Posterior vena cava (tissue), 2 donors: Measurements from ENCODE around the gene OR9G1. TPM values are rescaled to one million over a fixed set of nuclear protein-coding genes. Genes with fewer than 3 reads are reported as not detected.
"Not testable (repeated sequence)": the region's sequence is repeated elsewhere in the genome, so short reads cannot be mapped to it uniquely, and the experiment has no call there.

Source experiments
- DNase-seq: peaks from one replicate; pipeline ENCODE4 v3.0.0-alpha.2; 2020; ENCODE audit warnings: low spot score
- intact Hi-C, 2 donors: fragments of 100-400 bp; cut with DNase I; formaldehyde crosslinking; loops; one replicate each; pipeline versions ENCODE4 v1.14.1 to v1.14.2; 2022 to 2023
- long read RNA-seq, 2 donors: library from polyadenylated mRNA; unstranded; transcript quantifications; one replicate each; pipeline ENCODE4 v2.0.0, GENCODE V29; 2020 to 2021
- total RNA-seq, 2 donors: library from RNA; stranded (reverse); fragmentation: NEBNext Ultra II Directional; extraction: Animal tissue kit (Norgen Biotek cat#: 25700); gene quantifications; one replicate each; pipeline ENCODE4 v1.2.1, GENCODE V29; 2021
- donor health status: DM: yes; HTN: yes; CAD: no.
- donor health status: DM: yes; HTN: yes; CAD: no.

The OR9G1 gene, protein sequence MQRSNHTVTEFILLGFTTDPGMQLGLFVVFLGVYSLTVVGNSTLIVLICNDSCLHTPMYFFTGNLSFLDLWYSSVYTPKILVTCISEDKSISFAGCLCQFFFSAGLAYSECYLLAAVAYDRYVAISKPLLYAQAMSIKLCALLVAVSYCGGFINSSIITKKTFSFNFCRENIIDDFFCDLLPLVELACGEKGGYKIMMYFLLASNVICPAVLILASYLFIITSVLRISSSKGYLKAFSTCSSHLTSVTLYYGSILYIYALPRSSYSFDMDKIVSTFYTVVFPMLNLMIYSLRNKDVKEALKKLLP
- not detected for total RNA-seq
- long read RNA-seq, donor 1 = 0 reads
- long read RNA-seq, donor 2 = 0 reads

DNA sequence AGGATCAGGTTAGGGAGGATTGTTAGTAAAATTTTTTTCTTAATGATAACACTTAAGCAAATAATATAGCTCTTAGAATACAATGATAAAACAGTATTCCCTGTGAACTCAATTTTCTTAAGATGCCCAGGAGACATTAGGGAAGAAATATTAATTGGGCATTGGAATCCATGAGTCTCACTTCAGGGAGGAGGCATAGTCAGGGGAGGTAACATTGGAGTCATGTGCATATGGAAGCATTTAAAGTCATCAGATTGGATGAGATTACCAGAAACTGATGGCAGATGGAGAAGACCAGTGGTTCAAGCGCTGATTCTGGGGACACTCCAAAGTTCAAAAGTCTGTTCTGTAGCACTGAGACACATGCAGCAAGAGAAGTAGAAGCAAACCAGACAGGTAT, at the start of gene OR9G1:
TSS of gene OR9G1 (plus strand) at position 301 of the 400 bp plus-strand sequence. CDS start 1,293 bp downstream, outside the sequence.
- no peak for DNase-seq
- intact Hi-C loops = no loop called here

DNA sequence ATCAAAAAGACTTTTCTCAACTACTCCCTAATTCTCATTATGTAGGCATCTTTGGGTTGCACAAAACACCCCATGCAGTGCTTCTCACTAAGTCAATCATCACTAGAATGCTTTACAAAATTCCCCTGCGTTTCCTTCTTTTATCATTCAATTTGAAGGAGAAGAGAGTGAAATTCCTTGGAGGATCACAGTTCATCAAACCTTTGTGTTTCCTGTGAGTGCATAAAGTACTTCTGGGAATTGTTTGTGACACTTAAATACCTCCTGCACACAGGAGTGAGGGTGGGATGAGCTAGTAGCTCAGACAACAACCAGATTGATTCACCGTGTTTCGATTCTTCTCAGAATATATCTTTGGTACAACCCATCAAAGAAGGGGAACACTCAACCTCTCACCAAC, 39.1 kb upstream of the OR9G1 start:
- DNase-seq = no peak
- intact Hi-C loops = no loop called here

DNA sequence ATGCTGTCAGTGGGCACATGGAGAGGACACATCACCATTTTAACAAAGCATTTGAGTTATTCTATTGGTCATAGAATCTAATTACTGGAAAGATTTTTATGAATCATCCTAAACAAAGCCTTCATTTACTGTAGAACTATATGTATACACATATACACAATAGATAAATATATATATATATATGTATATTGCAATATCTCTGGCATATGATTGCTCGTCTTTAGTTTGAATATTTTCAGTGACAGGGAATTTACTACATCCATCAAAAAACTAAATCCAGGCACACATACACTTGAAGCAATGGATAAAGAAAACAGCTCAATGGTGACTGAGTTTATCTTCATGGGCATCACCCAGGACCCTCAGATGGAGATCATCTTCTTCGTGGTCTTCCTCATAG, 35.5 kb upstream of the OR9G1 start, which contains the start of gene OR5AR1:
TSS of gene OR5AR1 (plus strand) at position 301 of the 400 bp plus-strand sequence. CDS start at position 301, 0 bp downstream.
- intact Hi-C loops = no loop called here
- no peak for DNase-seq

DNA sequence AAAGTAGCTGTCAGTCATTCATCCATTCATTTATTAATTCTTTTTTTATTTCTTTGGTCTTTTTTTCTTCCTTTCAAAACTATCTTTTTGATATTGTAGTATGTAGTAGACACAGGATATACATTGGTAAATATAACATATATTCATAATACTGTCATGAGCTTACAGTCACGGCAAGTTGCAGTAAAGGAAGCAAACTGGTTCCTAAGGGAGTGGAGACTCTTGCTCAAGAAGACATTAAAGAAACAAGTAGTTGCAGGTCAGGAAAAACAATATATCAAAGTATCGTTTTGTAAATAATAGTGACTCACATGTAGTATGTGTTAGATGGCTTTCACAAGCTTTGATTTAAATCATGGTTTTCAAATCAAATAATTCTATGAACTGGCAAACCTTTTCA, 27.9 kb upstream of the OR9G1 start:
- intact Hi-C loops = no loop called here
- DNase-seq = no peak

DNA sequence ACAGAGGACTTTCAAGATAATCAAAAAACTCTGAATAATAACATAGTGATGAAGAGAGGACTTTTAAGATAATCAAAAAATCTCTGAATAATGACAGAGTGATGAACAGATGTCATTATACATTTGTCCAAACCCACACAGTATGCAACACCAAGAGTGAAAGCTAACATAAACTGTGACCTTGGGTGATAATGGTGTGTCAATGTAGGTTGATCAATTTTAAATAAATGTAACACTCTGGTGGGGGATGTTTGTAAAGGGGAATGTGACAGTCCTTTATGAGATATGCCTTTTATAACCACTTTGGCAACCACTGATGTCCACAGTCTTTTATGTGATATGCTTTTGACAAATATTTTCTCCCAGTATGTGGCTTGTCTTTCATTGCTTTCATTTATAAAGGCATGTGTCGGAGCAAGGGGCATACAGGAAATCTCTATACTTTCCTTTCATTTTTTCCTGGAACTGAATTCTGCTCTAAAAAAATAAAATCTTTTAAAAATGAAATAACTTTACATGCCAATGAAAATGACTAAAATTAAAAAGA, 10.3 kb upstream of the OR9G1 start:
- DNase-seq = no peak
- intact Hi-C loops = no loop called here

DNA sequence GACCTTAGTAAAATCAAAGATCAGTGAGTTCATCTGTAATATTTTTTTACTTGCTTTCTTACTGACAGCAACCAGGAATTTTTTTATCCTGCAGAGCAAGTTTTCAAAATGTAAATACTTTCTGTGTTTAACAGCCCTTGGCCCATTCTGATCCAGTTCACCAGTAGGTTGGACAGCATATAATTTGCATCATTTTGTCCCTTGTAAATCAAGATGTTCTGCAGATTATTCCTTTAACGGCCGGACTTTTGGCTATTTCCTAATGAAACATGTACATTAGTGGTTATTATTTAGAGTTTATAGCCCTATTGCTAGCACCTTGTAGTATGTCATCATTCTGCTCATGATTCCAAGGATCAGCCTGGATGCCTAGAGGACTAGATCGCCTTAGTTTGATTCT, 7.7 kb upstream of the OR9G1 start:
- intact Hi-C loops = not testable (repeated sequence)

DNA sequence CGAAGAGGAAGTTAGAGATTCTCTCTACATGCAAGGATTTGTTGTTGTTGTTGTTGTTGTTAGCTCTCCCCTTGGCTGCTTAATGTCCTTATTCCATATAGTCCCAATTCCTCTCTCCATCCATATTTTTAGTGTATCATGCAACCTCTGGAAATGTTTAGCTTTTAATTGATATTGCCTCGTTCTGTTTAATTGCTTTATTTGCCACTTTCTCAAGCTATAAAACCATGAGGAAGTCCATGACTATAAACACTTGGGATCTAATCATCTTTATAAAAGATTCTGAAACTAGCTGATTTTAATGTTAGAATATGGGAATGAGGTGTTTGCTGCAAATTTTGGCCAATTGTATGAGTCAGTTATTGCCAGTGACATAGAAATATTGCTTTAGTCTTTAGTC, 5.5 kb upstream of the OR9G1 start:
- no peak for DNase-seq
- intact Hi-C loops = no loop called here

More for the DNA sequence above, 7.7 kb upstream of the OR9G1 start:
- not testable (repeated sequence) for DNase-seq

DNA sequence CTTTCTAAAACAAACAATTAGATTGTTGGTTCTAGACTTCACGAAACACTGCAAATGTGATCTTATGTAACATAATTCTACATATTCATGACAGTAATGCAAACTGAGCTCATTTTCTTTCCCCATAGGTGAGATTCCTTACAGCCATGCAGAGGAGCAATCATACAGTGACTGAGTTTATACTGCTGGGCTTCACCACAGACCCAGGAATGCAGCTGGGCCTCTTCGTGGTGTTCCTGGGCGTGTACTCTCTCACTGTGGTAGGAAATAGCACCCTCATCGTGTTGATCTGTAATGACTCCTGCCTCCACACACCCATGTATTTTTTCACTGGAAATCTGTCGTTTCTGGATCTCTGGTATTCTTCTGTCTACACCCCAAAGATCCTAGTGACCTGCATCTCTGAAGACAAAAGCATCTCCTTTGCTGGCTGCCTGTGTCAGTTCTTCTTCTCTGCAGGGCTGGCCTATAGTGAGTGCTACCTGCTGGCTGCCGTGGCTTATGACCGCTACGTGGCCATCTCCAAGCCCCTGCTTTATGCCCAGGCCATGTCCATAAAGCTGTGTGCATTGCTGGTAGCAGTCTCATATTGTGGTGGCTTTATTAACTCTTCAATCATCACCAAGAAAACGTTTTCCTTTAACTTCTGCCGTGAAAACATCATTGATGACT, 1.5 kb downstream of the OR9G1 start:
- DNase-seq = no peak
- intact Hi-C loops = no loop called here

DNA sequence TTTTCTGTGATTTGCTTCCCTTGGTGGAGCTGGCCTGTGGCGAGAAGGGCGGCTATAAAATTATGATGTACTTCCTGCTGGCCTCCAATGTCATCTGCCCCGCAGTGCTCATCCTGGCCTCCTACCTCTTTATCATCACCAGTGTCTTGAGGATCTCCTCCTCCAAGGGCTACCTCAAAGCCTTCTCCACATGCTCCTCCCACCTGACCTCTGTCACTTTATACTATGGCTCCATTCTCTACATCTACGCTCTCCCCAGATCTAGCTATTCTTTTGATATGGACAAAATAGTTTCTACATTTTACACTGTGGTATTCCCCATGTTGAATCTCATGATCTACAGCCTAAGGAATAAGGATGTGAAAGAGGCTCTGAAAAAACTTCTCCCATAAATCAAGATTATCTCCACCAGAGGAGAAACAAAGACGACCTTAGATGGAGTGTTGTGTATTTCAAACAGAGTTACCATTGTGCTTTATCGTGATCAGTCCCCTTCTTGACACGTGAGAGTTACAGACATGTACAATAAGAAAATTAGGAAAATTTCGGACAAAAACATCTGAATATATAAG, 2.1 kb downstream of the OR9G1 start:
- intact Hi-C loops = no loop called here

DNA sequence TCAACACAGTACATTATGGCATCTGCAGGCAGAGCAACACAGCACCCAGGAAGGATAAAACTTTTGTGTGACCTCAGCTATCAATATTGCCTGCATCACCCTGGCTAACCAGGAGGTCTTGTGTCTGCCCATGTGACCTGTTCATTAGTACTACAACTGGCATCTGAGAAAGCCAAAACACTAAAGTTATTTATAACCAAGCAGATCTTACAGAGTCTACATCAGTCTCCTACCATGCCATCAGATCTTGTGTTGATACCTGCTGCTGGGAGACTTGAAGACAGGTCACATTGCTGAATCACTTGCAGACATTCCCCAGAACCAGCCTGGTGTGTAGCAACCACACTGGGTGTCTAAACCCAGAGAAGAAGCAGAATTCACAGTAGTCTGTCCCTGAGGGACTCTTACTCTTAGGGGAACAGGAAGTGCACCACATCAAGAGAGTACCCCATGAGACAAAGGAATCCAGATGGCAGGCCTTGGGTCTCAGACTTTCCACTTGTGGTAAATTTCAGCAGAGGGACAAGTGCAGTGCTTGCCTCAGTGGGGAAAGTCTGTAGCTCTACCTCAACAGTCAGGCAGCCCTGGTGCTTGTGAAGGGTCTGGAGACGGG, 7.0 kb downstream of the OR9G1 start:
- no peak for DNase-seq
- intact Hi-C loops = no loop called here

More for the DNA sequence above, 2.1 kb downstream of the OR9G1 start:
- no peak for DNase-seq

DNA sequence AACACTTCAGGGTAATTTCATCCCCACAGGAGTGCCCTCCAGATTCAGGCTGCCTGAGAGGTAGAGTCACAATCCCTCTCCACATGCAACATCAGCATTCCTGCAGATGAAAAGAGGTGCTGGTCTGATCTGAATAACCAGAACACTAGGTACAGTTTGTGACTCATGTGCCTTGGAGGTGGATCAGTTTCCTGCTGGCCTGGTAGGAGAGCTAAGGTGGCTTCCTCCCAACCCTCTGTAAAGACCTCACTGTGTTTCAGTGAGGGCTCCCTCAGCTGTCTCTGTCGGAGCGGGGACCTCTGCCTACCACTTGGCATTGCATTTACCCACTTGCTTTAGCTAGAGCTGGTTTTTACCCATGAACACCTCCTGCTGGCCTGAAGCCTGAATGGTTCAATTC, 7.6 kb downstream of the OR9G1 start:
- intact Hi-C loops = no loop called here
- no peak for DNase-seq

DNA sequence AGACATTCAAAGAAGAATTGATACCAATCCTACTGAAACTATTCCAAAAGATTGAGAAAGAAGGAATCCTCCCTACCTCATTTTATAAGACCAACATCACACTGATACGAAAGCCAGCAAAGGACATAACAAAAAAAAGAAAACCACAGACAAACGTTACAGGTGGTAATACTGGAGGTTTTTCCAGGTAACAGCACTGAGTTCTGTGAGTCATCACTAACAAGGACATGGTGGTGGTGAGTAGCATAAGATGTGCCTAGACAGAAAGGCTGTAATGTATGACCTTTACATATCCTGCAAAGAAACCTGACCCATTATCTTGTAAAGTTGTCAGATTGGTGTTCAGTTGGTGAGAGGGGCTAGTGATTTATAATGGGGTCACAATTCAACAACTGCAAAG, 15.3 kb downstream of the OR9G1 start:
- intact Hi-C loops = no loop called here
- DNase-seq = no peak

DNA sequence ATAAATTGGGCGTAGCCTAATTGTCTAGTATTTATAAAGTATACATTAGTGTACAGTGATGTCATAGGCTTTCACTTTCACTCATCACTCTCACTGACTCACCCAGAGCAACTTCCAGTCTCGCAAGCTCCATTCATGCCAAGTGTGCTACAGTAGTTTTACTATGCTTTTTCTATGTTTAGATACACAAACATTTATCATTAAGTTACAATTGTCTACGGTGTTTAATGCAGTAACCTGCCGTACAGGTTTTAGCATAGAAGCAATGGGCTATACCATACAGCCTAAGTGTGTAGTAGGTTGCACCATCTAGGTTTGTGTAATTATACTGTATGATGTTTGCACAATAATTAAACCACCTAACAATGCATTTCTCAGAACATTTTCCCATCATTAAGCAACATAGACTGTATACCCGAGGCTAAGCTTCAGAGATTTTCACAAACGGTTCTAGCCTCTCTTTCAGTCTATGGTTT, 17.5 kb downstream of the OR9G1 start:
- no peak for DNase-seq
- intact Hi-C loops = no loop called here

DNA sequence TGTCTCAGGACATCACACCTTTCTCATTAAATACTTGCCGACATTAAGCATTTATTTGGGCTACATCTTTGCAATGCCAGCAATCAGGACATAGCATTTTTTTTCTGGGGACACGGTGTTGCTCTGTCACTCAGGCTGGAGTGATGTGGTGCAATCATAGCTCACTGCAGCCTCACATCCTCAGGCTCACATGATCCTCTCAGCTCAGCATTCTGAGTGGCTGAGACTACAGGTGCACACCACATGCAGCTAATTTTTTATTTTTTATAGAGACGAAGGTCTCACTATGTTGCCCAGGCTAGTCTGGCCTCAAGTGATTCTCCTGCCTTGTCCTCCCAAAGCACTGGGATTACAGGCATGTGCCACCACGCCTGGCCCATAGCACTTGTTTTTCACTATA, 21.6 kb downstream of the OR9G1 start:
- intact Hi-C loops = no loop called here
- DNase-seq = no peak

DNA sequence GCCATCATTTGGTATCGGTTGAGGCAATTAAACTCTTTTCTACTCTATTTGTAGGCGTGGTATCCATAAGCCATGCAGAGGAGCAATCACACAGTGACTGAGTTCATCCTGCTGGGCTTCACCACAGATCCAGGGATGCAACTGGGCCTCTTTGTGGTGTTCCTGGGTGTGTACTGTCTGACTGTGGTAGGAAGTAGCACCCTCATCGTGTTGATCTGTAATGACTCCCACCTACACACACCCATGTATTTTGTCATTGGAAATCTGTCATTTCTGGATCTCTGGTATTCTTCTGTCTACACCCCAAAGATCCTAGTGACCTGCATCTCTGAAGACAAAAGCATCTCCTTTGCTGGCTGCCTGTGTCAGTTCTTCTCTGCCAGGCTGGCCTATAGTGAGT, 41.2 kb downstream of the OR9G1 start:
- DNase-seq = no peak
- intact Hi-C loops = no loop called here

DNA sequence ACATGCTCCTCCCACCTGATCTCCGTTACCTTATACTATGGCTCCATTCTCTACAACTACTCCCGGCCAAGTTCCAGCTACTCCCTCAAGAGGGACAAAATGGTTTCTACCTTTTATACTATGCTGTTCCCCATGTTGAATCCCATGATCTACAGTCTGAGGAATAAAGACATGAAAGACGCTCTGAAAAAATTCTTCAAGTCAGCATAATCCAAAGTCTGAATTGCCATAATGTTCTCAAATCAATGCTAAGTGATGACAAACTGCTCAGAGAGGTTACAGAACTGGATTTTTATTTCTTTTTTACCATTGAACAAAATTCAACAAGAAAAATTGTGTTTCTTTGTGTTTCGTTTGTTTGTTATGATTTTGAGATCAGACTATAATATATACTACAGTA, 42.0 kb downstream of the OR9G1 start:
- DNase-seq = no peak
- intact Hi-C loops = no loop called here

DNA sequence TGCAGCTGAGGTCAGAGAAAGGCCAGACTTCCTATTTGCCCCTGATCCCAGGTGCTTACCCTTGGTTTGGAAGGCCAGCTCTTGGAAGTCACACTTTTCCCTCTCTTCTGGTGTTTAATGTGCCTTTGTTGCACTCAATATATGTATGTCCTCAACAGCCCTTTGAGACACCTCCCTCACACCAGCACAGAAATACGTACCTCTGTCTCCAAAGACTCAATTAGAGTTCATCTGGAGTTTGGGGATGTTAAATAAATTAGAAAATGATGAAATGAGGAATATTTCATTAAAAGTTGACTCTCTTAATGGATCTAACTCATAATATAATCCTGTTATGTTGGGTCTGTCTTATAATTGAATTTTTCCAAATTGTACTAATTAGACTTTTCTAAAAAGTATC, 49.7 kb downstream of the OR9G1 start, which contains the start of gene OR9G4:
TSS of gene OR9G4 (minus strand) at position 101 of the 400 bp plus-strand sequence. CDS start 4,931 bp downstream, outside the sequence.
- DNase-seq = no peak
- intact Hi-C loops = no loop called here

DNA sequence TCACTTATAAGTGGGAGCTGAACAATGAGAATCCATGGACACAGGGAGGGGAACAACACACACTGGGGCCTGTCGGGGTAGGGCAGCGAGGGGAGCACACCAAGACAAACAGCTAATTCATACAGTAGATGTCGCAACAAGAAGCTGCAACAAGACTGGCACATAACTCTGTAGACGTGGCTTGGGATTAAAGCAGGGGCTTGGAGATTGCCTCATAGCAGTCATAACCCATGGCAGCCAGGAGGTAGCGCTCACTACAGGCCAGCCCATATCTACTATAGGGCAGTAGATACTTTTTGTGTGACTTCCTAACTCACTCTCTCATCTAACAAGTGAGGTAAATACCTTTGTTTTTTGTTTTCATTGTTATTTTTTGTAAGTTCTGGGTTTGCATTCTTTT, 51.3 kb downstream of the OR9G1 start:
- intact Hi-C loops = no loop called here
- no peak for DNase-seq

DNA sequence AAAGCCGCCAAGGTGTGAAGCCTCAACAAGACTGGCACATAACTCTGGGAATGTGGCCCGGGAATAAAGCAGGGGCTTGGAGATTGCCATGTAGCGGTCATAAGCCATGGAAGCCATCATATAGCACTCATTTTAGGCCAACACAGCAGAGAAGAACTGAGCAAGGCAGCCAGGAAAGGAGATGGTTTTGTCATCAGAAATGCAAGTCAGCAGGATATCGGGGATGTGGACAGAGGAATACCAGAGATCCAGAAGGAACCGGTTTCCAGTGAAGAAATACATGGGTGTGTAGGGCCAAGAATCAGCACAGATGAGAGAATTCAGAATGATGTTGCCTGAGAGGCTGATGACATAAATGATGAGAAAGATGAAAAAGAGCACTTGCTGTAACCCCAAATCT, 52.6 kb downstream of the OR9G1 start:
- no peak for DNase-seq
- intact Hi-C loops = no loop called here
